Spleen (tissue), 3 donors: ENCODE data around the gene LDLRAD2.

Experiments used
- POLR2A ChIP-seq, 3 donors: fragments of 450-650 bp; IDR thresholded peaks; one replicate each; pipeline ENCODE4 v1.5.1; 2017; ENCODE audit warnings: antibody characterized with exemption in 3 of 3, mild to moderate bottlenecking in 1 of 3
- POLR2AphosphoS5 ChIP-seq, 3 donors: sonication (generic); formaldehyde crosslinking; IDR thresholded peaks; one replicate each; pipeline ENCODE4 v1.5.1; 2017; ENCODE audit warnings: antibody characterized with exemption in 3 of 3

GRCh38 chr1:21834666-21835065 is 22.6 kb downstream of the LDLRAD2 start:
- TF ChIP-seq POLR2AphosphoS5 (IDR thresholded peaks at IDR 0.05) (peak in 1 of 3 donors; percentile 49), POLR2A (IDR thresholded peaks at IDR 0.05) (no peak)
